C4-2B (cell line): ENCODE measurements around the gene IFT122.

Source experiments
- CTCF ChIP-seq: fragments of 450-650 bp; conservative IDR thresholded peaks from 2 replicates; pipeline ENCODE4 v1.5.1; 2017; ENCODE audit warnings: mild to moderate bottlenecking
- ZFX ChIP-seq: fragments of 450-650 bp; IDR thresholded peaks from 2 replicates; pipeline ENCODE4 v1.6.1; 2017

DNA sequence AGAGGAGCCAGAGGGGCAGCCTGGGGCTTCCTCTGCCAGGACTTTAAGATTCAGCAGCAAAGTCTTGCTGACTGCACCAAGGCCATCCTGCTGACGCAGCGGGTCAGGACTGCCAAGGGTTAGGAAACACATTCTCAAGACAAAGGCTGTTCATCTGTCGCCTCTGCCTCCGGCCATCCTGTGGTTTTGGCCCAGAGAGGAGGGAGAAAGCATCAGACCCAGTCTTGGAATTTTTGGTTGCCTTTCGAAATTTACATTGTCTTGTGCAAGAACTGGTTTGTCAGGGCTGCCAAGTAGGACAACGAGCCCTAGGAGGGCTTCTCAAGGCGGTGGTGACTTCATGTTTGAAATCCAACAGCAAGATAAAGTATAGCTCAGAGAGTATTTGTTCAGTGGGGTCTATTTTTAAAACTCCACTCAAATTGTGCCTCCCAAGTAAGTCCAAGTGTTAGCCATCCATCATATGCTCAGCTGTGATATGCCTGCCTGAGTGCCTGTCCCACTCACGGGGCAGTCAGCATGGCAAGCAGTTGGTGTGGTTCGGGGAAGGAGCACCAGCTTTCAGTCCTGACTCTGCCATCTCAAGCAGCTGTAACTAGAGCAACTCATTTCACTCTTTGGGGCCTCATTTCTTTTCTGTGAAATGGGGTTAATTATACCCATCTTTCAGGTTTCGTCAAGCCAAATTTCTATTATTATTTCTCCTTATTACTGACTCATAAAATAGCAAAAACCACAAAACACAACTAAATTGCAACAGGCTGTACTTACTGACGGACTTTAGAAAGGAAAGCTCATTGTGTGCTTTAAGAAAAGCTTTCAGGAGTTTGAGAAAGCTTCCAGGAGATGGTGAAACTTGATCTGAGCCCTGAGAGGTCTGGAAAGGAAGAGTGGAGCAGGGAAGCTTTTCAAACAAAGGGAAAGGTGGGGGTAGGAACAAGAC lies 46.0 kb downstream of the IFT122 start:
- TF ChIP-seq CTCF (no peak), ZFX (no peak)
